Gastrocnemius medialis (tissue), 4 donors: ENCODE results near the gene MCFD2.

Source experiments
- POLR2A ChIP-seq, 2 donors: fragments of 450-650 bp; IDR thresholded peaks; one replicate each; pipeline ENCODE4 v1.6.1; 2017; ENCODE audit warnings: antibody characterized with exemption in 2 of 2, mild to moderate bottlenecking in 2 of 2, moderate library complexity in 2 of 2
- TF ChIP-seq, protein P1 (sequence below), 5 experiments: fragments of 450-650 bp in 3 of 5; fragments of 200-600 bp in 2 of 5; sonication (generic) in 2 of 5; IDR thresholded peaks in 4 of 5; conservative IDR thresholded peaks in 1 of 5; 1 replicate in 4 of 5; 2 replicates in 1 of 5; pipeline ENCODE4 v1.5.1; 2016 to 2019; ENCODE audit warnings: antibody characterized with exemption in 5 of 5, mild to moderate bottlenecking in 3 of 5, moderate library complexity in 3 of 5

DNA sequence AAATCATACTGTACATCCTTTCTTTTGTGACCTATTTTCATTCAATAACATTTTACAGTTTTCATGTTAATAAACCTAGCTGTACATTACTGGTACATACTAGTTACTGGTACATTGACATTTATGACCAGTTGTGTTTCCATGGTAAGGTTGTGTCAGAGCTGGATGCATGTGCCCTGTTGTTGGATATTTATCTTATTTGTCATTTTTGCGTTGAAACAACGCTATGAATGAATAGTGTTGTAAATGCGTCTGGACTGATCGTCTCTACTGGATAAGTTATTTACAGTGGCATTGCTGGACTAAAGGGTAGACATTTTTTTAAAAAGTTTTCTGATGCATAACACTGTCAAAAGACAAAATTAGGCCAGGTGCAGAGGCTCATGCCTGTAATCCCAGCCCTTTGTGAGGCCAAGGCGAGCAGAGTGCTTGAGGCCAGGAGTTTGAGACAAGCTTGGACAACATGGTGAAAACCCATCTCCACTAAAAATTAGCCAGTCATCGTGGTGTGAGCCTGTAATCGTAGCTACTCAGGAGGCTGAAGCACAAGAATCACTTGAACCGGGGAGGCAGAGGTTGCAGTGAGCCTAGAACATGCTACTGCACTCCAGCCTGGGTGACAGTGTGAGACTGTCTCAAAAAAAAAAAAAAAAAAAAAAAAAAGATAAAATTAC, 40.2 kb downstream of the MCFD2 start:
- TF ChIP-seq, protein P1, sequence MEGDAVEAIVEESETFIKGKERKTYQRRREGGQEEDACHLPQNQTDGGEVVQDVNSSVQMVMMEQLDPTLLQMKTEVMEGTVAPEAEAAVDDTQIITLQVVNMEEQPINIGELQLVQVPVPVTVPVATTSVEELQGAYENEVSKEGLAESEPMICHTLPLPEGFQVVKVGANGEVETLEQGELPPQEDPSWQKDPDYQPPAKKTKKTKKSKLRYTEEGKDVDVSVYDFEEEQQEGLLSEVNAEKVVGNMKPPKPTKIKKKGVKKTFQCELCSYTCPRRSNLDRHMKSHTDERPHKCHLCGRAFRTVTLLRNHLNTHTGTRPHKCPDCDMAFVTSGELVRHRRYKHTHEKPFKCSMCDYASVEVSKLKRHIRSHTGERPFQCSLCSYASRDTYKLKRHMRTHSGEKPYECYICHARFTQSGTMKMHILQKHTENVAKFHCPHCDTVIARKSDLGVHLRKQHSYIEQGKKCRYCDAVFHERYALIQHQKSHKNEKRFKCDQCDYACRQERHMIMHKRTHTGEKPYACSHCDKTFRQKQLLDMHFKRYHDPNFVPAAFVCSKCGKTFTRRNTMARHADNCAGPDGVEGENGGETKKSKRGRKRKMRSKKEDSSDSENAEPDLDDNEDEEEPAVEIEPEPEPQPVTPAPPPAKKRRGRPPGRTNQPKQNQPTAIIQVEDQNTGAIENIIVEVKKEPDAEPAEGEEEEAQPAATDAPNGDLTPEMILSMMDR (IDR thresholded peaks at IDR 0.05 in 4 of 5, conservative IDR thresholded peaks at IDR 0.05 in 1 of 5) = no peak
- no peak for TF ChIP-seq POLR2A (IDR thresholded peaks at IDR 0.05)
